CD4-positive, alpha-beta T cell treated with Interleukin-12 subunit alpha and Interleukin-12 subunit beta, for 1 hour (primary cell): ENCODE measurements around the gene MRPL16.

ENCODE experiments used
- DNase-seq: peaks from one replicate; pipeline ENCODE4 v3.0.0-alpha.2; 2020

The MRPL16 gene

DNA sequence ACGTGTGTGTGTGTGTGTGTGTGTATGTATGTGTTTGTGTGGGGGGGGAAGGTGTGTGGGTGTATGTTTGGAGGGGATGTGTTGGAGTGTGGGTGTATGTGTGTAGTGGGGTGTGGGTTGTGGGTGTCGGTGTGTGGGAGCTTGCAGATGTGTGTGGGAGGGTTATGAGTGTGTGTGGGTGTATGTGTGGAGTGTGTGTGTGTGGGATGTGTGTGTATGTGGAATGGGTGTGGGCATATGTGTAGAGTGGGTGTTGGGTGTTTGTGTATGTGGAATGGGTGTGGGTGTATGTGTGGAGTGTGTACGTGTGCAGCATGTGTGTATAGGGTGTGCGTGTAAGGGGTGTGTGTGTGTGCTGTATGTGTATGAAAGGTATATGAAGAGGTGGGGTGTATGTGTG, 40.8 kb downstream of the MRPL16 start:
- no peak for DNase-seq

DNA sequence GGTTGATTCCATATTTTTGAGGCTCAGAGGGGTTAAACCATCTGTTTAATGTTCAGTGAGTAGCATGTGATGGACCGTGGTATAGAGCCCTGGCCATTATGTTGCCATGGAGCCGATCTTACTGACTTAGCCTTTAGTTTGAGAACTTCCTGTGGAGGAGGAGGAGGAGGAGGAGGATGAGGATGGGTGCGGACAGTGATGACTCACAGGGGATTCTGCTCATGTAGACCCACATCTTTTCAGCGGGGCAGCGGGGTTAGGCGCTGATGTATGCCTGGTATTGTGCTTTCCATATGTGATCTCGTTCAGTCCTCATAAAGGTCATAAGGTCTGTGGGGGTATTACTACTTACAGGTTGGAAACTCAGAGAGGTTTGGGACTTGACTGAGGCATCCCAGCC, 41.5 kb downstream of the MRPL16 start:
- DNase-seq, result no peak

DNA sequence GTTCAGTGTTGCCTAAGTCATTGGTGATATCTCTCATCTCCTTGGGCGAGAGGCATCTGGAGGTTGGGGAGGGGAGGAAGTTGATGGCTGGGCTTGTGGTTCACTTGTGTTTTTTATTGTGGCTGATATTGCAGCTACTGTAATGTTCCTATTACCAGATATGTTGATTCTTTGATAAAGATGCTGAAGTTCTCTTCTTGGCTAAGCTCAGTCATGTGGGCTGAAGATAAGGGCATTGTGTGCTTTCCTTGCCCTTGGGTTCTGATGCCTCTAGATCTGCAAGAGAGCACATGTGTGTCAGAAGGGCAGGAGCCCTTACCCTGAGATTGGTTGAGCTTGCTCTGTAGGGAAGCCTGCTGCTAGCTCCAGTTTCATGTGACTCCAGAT, 43.4 kb downstream of the MRPL16 start:
- peak; percentile 40 for DNase-seq

DNA sequence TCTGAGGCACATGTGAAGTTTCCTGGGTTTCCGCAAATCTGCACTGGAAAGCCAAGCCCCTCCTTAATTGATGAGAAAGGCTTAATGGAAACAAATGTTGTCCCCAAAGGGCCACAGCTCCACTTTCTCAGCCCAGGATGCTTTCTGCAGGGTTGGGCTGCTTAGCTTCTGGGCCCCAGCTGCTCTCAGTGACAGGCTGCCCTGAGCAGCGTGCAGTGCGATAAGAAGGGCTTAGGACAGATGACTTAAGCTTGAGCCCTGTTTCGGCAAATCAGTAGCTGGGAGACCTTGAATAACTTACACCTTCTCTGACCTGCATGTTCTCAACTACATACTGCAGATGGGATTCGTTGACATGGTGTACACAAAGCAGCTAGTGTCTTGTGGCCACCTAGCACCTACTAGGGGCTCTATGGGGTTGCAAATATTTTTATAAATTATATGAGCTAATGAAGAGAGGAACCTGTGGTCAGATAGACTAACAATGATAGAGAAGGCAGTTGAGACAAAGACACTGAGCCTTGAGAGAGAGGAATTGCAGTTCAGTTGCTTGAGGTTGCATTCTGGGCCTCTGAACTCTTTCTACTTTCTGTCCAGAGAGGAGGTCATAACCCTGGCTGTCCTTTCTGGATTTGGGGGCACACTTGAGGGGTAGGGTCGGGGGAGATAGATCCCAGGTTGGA, 43.9 kb downstream of the MRPL16 start:
- DNase-seq, result no peak

DNA sequence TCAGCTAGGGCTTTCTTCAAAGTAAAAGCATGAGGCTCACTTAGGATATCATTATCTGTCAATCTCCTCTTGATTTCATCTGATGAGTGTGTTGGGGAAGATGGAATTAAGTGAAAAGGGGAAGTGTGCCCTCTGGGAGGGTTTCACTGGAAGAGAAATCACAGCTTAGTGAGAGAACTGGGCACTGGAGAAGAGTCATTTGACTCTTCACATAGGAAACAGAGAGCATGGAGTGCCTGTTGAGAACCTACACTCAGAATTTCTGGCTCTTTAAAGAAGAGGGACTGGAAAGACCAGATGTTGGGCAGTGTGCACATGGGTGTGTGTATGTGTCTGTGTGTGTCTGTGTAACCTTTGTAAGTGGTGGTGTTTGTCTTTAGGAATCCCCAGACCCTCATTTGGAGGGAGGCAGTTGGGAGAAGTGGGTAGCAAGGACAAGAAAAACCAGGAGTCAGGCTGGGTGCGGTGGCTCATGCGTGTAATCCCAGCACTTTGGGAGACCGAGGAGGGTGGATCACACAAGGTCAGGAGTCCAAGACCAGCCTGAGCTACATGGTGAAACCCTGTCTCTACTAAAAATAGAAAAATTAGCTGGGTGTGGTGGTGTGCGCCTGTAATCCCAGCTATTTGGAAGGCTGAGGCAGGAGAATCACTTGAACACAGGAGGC, 45.4 kb downstream of the MRPL16 start:
- DNase-seq, result no peak

DNA sequence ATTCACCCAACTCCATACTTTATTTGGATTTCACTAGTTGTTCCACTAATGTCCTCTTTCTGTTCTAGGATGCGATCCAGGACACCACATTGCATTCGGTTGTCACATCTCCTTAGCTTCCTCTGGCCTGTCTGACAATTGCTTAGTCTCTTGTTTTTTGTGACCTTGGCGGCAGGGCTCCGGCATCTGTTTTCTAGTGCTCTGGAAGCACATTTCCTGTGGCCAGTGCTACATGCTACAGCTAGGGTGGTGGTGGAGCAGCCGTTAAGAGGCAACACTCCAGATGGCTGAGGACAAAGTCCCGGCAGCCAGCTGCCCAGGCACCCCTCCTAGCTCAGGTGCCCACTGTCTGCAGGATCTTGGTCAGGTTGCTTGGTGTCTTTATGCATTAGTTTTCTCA, 48.6 kb downstream of the MRPL16 start:
- no peak for DNase-seq

DNA sequence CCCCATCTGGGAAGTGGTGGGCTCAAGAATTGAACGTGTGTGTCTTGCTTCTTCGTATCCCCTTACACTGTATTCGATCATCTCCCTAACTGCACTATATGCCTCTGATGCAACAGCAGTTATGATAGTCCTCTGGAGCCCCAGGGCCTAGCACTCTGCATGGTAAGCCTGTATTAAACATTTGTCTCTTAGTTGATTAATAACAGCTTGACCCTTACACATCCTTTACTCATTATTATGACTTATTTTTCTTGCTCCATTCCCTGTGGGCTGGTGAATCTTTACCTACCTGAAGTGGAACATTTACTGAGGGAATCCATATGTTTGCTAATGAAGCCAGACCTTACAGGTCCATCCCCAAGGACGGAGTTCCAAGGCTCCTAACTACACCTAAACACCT, 49.8 kb downstream of the MRPL16 start:
- DNase-seq, result no peak

DNA sequence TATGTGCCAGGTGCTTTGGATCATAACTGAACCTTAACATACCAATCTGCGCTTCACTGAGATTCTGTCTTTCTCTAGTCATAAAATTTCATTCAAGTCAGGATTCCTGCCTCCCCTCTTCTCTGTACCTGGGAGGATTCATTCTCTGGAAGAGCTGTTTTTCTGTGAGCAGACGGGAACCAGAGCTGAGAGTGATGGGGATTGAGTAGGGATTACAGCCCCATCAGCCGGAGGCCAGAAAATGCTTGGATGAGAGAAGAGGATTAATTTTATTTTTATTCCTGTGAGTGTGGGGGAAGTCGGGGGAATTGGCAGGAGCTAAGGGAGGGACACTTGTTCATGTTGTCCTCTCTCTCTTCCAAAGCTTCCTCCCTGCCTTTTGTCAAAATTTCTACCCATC, 50.7 kb downstream of the MRPL16 start:
- no peak for DNase-seq

DNA sequence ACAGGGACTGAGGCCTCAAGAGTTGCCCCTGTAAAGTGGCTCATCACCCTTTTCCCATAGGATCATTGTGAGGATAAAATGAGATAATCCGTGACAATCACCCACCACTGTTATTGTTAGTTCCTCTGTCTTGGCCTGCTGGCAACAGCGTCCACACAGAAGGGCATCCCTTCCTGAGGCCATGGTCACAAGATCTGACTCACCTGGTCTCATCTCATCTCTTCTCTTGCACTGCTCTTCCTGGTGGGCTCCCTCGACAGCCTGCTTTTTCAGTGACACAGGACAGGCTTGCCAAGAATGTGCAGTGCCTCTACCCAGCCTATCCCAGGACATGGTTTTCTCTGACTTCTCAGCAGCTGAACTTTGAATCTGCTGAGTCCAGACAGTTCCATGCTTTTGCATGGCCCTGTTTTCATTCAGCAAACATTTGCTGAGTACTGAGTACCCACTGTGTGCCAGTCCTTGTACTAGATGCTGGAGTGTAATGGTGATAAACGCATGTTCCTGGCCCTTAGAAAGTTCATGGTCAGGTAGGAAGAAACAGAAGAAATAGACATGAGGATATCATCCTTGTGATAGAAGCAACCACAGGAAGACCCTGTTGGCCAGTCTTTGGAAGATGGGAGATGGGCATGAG, 52.1 kb downstream of the MRPL16 start:
- no peak for DNase-seq

DNA sequence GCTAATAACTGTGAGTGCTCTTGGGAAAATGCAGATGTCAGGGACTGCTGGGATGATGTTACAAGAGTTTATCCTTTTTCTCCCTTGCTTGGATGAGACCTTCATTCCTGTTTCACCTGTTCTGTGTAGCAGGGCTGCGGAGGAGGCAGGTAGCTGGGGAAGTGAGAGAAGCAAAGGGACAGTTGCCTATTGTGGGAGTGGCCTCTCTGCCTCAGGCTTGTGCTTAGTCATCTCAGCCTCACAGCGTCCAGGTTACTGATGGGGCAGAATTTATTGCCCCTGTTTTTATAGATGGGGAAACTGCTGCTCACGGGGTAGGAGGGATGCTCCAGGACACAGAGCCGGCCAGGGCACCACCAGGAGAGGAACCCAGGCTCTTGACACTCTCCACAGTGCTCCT, 53.7 kb downstream of the MRPL16 start:
- DNase-seq, result no peak

DNA sequence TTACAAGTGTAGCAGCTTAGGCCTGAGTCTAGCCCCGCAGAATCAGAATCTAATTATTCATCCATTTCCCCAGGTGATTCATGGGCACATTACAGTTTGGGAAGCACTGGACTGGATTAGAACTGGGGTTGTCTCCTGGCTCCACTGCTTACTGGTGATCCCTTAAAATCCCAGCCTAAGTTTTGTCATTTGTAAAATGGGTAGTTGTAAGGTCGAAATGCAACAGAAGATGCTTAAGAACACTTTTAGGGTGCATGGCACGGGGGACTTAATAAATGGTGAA, 54.1 kb downstream of the MRPL16 start:
- DNase-seq, result no peak
